Measurements from ENCODE around the gene GID4. TPM values are rescaled to one million over a fixed set of nuclear protein-coding genes. Genes with fewer than 3 reads are reported as not detected.

Gene GID4
- total RNA-seq, 4 donors from 2014 or later, result 40.1 to 46.4 (median 41.4) TPM

DNA sequence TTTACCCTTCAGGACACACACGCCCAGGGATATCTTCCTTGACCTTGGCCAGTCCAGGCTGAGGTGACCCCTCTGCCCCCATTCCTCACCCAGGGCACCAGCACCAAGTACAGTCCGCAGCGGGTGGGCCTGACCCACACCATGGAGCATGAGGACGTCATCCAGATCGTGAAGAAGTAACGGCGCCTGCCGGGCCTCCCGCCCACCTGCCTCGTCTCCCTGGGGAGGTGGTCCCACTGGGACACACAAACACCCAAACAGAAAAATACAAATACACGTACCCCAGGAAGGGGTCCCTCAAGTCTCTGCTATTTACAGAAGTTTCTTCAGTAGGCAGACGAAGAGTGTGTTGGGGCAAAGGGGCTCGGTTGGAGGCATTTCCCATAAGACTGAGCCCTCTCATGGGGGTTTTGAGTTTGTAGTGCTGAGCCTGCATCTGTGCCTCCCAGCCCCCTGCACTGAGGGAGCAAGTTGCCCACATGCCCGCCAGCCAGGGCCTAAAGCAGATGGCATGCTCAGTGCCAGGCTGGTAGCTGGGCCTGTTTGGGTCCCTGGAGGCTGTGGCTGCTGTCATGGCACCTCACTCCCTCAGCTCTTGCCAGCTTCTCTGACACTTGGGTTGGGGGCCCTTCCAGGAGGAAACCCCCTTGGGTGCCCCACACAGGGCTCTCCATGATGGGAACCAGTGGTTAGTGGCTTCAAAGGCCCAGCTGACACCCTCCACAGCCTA is 68.0 kb downstream of the GID4 start:
- H3K9me3 ChIP-seq, result no peaks in the 10 kb centered on the region
- no peak overlapping the region for H3K4me3 ChIP-seq
- ATAC-seq (no peak), DNase-seq (no peak)
- no peaks in the 10 kb centered on the region for H3K27me3 ChIP-seq
- no peaks in the 10 kb centered on the region for H3K4me1 ChIP-seq
- H3K36me3 ChIP-seq, result peaks cover 0 to 43% of the 10 kb centered on the region in 2 donors
- no peak overlapping the region for H3K27ac ChIP-seq
- in situ Hi-C loops (cut with MboI; ENCODE audit: low sequenced_read_pairs in 4 of 4), result no loop called here
- intact Hi-C loops (cut with DNase I; ENCODE audit: low total_unique reads), result no loop called here
- no peak for TF ChIP-seq POLR2A (IDR thresholded peaks at IDR 0.05)
- no peak for TF ChIP-seq CTCF (IDR thresholded peaks at IDR 0.05 in 4 of 5, conservative IDR thresholded peaks at IDR 0.05 in 1 of 5)

DNA sequence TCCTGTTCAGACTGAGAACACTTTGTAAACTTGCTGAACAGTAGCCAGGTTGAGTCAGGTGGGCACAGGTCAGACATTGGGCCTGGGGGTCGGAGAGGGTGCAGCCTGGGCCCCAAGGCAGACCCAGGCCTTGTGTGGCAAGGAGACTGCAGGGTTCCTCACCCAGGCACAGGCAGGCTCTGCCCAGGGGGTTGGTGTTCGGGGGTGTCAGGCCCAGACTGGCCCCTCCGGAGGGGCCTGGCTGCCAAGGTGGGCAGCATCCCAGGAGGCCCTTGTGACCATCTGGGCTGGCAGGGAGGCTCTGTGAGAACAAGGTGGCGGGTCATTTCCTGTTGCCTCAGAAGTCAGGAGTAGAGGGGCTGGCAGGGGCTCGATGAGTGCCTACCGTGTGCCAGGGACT is 68.8 kb downstream of the GID4 start:
- intact Hi-C loops (cut with DNase I; ENCODE audit: low total_unique reads), result no loop called here
- DNase-seq (no peak), ATAC-seq (no peak)
- Histone ChIP-seq H3K4me3 (no peak overlapping the region), H3K27me3 (no peaks in the 10 kb centered on the region), H3K36me3 (peaks cover 0 to 39% of the 10 kb centered on the region in 2 donors), H3K27ac (no peak overlapping the region), H3K9me3 (no peaks in the 10 kb centered on the region), H3K4me1 (no peaks in the 10 kb centered on the region)
- in situ Hi-C loops (cut with MboI; ENCODE audit: low sequenced_read_pairs in 4 of 4), result no loop called here
- TF ChIP-seq CTCF (IDR thresholded peaks at IDR 0.05 in 4 of 5, conservative IDR thresholded peaks at IDR 0.05 in 1 of 5) (no peak), POLR2A (IDR thresholded peaks at IDR 0.05) (no peak)

- intact Hi-C loops (cut with DNase I; ENCODE audit: low total_unique reads) (no loop called here), in situ Hi-C loops (cut with MboI; ENCODE audit: low sequenced_read_pairs in 4 of 4) (no loop called here)
- ATAC-seq, result no peak
- H3K9me3 ChIP-seq, result no peaks in the 10 kb centered on the region
- TF ChIP-seq CTCF (IDR thresholded peaks at IDR 0.05 in 4 of 5, conservative IDR thresholded peaks at IDR 0.05 in 1 of 5), result no peak
- no peak for TF ChIP-seq POLR2A (IDR thresholded peaks at IDR 0.05)
- no peaks in the 10 kb centered on the region for H3K27me3 ChIP-seq
- no peaks in the 10 kb centered on the region for H3K4me1 ChIP-seq
- H3K27ac ChIP-seq, result no peak within 1 kb of the TSS
- DNase-seq, result no peak
- H3K4me3 ChIP-seq, result no peak within 1 kb of the TSS
- peaks cover 0 to 33% of the 10 kb centered on the region in 2 donors for H3K36me3 ChIP-seq
Observed at GRCh38 chr17:18108401-18109312, 69.4 kb downstream of the GID4 start, which contains the start of gene MYO15A. MYO15A (plus strand) TSS chr17:18108756; CDS start chr17:18118801, 10,045 bp downstream.

- Histone ChIP-seq H3K27ac (no peak overlapping the region), H3K27me3 (no peaks in the 10 kb centered on the region), H3K36me3 (peaks cover 0 to 20% of the 10 kb centered on the region in 2 donors), H3K9me3 (no peaks in the 10 kb centered on the region), H3K4me1 (no peaks in the 10 kb centered on the region), H3K4me3 (no peak overlapping the region)
- intact Hi-C loops (cut with DNase I; ENCODE audit: low total_unique reads), result no loop called here
- ATAC-seq (no peak), DNase-seq (no peak)
- TF ChIP-seq CTCF (IDR thresholded peaks at IDR 0.05 in 4 of 5, conservative IDR thresholded peaks at IDR 0.05 in 1 of 5) (no peak), POLR2A (IDR thresholded peaks at IDR 0.05) (no peak)
- in situ Hi-C loops (cut with MboI; ENCODE audit: low sequenced_read_pairs in 4 of 4), result no loop called here
Observed at GRCh38 chr17:18109935-18110485, 70.8 kb downstream of the GID4 start.
